ENCODE data around the gene RNF180. TPM values are rescaled to one million over a fixed set of nuclear protein-coding genes. Genes with fewer than 3 reads are reported as not detected.
A peak's percentile ranks its signal among the peaks of the same experiment; 100 is the strongest.

Gene RNF180
- total and polyA plus RNA-seq, 8 donors, result 1.3 to 7.2 (median 5.7) TPM

- no peaks in the 10 kb centered on the region for H3K4me1 ChIP-seq
- H3K27me3 ChIP-seq, result no peaks in the 10 kb centered on the region
- TF ChIP-seq, protein P1, sequence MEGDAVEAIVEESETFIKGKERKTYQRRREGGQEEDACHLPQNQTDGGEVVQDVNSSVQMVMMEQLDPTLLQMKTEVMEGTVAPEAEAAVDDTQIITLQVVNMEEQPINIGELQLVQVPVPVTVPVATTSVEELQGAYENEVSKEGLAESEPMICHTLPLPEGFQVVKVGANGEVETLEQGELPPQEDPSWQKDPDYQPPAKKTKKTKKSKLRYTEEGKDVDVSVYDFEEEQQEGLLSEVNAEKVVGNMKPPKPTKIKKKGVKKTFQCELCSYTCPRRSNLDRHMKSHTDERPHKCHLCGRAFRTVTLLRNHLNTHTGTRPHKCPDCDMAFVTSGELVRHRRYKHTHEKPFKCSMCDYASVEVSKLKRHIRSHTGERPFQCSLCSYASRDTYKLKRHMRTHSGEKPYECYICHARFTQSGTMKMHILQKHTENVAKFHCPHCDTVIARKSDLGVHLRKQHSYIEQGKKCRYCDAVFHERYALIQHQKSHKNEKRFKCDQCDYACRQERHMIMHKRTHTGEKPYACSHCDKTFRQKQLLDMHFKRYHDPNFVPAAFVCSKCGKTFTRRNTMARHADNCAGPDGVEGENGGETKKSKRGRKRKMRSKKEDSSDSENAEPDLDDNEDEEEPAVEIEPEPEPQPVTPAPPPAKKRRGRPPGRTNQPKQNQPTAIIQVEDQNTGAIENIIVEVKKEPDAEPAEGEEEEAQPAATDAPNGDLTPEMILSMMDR (IDR thresholded peaks at IDR 0.05), result no peak
- no peaks in the 10 kb centered on the region for H3K9me3 ChIP-seq
- H3K36me3 ChIP-seq, result no peaks in the 10 kb centered on the region
- ATAC-seq (no peak), FAIRE-seq (no peak), DNase-seq (no peak)
- H3K4me3 ChIP-seq, result no peak overlapping the region
- intact Hi-C loops (cut with DNase I), result loop anchor here in 1 of 3 donors (10.0 kb wide), 1 partner anchor 57 kb away; no protein-coding TSS in a partner anchor
- WGBS, 2 donors, result 95 to 100% methylated on average over 1 of the region's 1 CpG
- H3K27ac ChIP-seq, result no peak overlapping the region
Observed at GRCh38 chr5:64201996-64202395, 36.4 kb downstream of the RNF180 start.

GRCh38 chr5:64206653-64207052, 41.0 kb downstream of the RNF180 start:
- Histone ChIP-seq H3K27ac (no peak overlapping the region), H3K36me3 (no peaks in the 10 kb centered on the region), H3K4me3 (no peak overlapping the region), H3K4me1 (peaks cover 0 to 6% (median 3%) of the 10 kb centered on the region in 3 donors), H3K9me3 (no peaks in the 10 kb centered on the region), H3K27me3 (no peaks in the 10 kb centered on the region)
- ATAC-seq (no peak), FAIRE-seq (no peak), DNase-seq (no peak)
- TF ChIP-seq, protein P1 (IDR thresholded peaks at IDR 0.05), result no peak
- intact Hi-C loops (cut with DNase I), result loop anchor here in 1 of 3 donors (10.0 kb wide), 1 partner anchor 62 kb away; no protein-coding TSS in a partner anchor
- 75 to 82% methylated on average over 2 of the region's 2 CpGs for WGBS, 2 donors

- no peak overlapping the region for H3K27ac ChIP-seq
- ATAC-seq (no peak), DNase-seq (no peak), FAIRE-seq (peak; percentile 89)
- intact Hi-C loops (cut with DNase I), result loop anchor here in 1 of 3 donors (10.0 kb wide), 1 partner anchor 63 kb away; no protein-coding TSS in a partner anchor
- H3K4me3 ChIP-seq, result no peak overlapping the region
- peaks cover 0 to 6% (median 3%) of the 10 kb centered on the region in 3 donors for H3K4me1 ChIP-seq
- TF ChIP-seq, protein P1 (IDR thresholded peaks at IDR 0.05), result no peak
- WGBS, 2 donors, result 38 to 42% methylated on average over 1 of the region's 1 CpG
- no peaks in the 10 kb centered on the region for H3K36me3 ChIP-seq
- H3K9me3 ChIP-seq, result no peaks in the 10 kb centered on the region
- H3K27me3 ChIP-seq, result no peaks in the 10 kb centered on the region
Observed at GRCh38 chr5:64207978-64208377, 42.3 kb downstream of the RNF180 start.

DNA sequence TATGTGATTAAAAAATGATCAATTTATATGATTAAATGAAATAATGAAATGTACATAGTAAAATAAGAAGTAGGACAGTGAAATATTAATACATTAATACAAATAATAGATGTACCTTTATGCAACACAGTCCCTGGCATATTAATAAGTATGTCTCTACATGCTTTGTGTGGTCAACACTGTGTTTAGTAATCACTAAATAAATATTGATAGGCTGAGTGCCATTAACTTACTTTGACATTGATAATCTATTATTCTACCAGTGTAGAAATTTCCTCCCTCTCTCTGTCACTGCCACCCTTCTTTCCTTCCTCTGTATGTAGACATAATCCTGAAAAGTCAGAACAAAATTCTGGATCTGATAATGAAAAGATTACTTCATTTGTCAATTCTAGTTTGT, 43.7 kb downstream of the RNF180 start:
- no peaks in the 10 kb centered on the region for H3K36me3 ChIP-seq
- H3K4me1 ChIP-seq, result peaks cover 0 to 6% (median 3%) of the 10 kb centered on the region in 3 donors
- H3K4me3 ChIP-seq, result no peak overlapping the region
- ATAC-seq, result peak in 2 of 4 donors; percentile 36 to 52
- intact Hi-C loops (cut with DNase I), result loop anchor here in 1 of 3 donors (10.0 kb wide), 1 partner anchor 65 kb away; no protein-coding TSS in a partner anchor
- no peaks in the 10 kb centered on the region for H3K9me3 ChIP-seq
- no peak overlapping the region for H3K27ac ChIP-seq
- no peak for FAIRE-seq
- no peaks in the 10 kb centered on the region for H3K27me3 ChIP-seq
- no peak for DNase-seq
- TF ChIP-seq, protein P1 (IDR thresholded peaks at IDR 0.05), result no peak

DNA sequence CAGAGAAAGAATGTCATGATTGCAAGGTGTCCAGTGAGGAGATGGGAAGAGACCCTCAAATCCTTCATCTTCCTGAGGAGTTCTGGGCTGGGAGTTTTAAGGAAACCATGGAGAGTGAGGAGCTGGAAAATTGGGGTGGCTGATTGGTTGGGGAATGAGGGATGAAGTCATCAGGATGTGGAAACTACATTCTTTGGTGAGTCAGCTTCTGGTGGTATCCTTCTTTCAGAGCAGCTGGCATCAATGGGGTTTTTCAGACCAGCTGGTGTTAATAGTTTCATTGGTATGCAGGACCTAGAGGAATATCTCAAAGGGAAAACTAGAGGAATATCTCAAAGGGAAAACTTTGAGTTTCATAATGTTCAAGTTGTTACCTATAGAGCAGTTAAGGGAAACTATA, 45.2 kb downstream of the RNF180 start:
- intact Hi-C loops (cut with DNase I), result no loop called here
- Histone ChIP-seq H3K27me3 (no peaks in the 10 kb centered on the region), H3K4me1 (peaks cover 0 to 6% (median 3%) of the 10 kb centered on the region in 3 donors), H3K27ac (no peak overlapping the region), H3K4me3 (no peak overlapping the region), H3K36me3 (no peaks in the 10 kb centered on the region), H3K9me3 (no peaks in the 10 kb centered on the region)
- no peak for FAIRE-seq
- ATAC-seq, result peak in 1 of 4 donors; percentile 65
- DNase-seq, result no peak
- TF ChIP-seq, protein P1 (IDR thresholded peaks at IDR 0.05), result no peak

Measured in pancreas (tissue), 10 donors.